ENCODE measurements around the gene CLDND2. TPM values are rescaled to one million over a fixed set of nuclear protein-coding genes. Genes with fewer than 3 reads are reported as not detected.
A peak's percentile ranks its signal among the peaks of the same experiment; 100 is the strongest.

Gene CLDND2
- total and polyA plus RNA-seq, 2 of the 4 experiments (the other 2 are of a cell fraction) = not detected

DNA sequence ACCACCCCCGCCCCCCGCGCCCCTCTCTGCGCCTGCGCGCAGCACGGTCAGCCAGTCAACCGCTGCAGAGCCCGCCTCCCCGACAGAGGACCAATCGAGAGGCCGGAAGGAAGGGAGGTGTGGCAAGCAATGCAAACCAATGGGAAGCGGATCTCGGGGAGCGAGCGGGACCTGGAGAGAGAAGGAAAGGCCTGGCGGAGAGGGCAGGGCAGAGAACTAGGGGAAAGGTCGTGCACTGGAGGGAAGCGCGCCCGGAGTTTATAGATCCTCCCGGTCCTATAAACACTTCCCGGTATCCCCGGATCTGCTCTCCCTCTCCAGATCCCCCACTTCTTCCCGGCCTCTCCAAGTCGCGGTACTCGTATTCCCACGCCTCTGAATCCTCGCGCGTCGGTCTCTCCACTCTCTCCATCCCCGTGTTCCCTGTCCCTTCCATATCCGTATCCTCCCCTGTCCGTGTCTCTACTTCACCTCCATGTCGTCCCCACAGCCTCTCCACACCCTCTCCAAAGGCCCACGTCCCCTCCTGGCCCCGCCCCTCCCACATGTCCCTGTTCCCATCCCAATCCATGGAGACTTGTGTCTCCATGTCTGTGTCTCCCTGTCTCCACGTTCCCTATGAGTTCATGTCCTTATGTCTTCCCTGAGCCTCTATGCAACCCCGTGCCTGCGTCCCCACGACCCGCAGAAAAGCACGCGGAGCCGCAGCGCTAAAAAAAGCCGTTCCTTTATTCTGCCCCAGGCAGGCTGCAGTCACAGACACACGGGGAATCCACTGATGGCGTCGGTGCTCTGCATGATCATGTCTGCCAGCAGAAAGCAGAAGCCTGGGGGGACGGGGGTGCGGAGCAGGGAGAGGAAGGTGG, 2.2 kb downstream of the CLDND2 start (continued):
- TF ChIP-seq NFE2L2 (IDR thresholded peaks at IDR 0.05; ENCODE audit: low read depth, low read length) = no peak

DNA sequence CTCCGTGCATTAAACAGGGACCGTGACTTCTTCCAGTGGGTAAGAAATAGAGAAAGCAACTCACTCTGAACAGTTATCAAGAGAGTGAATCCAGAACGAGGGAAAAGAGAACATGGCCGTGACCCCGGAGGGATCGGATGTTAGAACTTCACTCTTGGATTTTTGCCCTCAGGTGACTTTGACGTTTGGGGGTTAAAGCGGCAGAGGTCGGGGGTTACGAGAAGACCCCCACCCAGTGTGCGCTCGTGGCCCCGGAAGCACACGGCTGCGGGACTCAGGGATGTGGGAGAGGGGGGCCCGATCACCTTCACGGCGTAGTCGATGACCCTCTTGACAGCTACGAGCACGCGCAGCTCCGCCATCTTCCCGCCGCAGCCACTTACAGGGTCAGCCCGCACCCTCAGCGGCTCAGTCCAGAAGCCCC, 2.8 kb downstream of the CLDND2 start, which contains the start of gene ETFB:
Gene ETFB (minus strand): TSS at position 424 of the 424 bp plus-strand sequence. CDS start 62 bp downstream, at position 362.
- in situ Hi-C loops (cut with MboI; ENCODE audit: low sequenced_read_pairs) = no loop called here
- Histone ChIP-seq H4K8ac (ENCODE audit: low read depth in 2 of 2, low read length in 2 of 2) (peak within 1 kb of the TSS; percentile 77 to 92), H2BK120ac (ENCODE audit: low read depth, low read length) (peak within 1 kb of the TSS; percentile 58), H4K20me1 (ENCODE audit: insufficient read depth, low read length) (no peaks in the 10 kb centered on the region), H3K56ac (ENCODE audit: extremely low read depth, insufficient read depth, low read length) (peak within 1 kb of the TSS; percentile 83), H3K4me3 (ENCODE audit: insufficient read depth, low read depth, low read length) (peak within 1 kb of the TSS; percentile 84), H3K18ac (ENCODE audit: low read depth, low read length) (peak within 1 kb of the TSS; percentile 53), H4K5ac (ENCODE audit: low read depth, low read length) (peak within 1 kb of the TSS; percentile 66), H2AK9ac (replicated peaks; ENCODE audit: low read depth, low read length, poor library complexity) (peak within 1 kb of the TSS; percentile 99), H4K91ac (ENCODE audit: insufficient read depth, low read depth, low read length) (peak within 1 kb of the TSS; percentile 92), H3K4me1 (ENCODE audit: control insufficient read depth, insufficient read depth, low read length) (peaks cover 16% of the 10 kb centered on the region), H3K14ac (replicated peaks; ENCODE audit: low read depth, low read length) (peak within 1 kb of the TSS; percentile 90), H3K9me3 (ENCODE audit: control insufficient read depth, insufficient read depth, low read length) (no peaks in the 10 kb centered on the region), H3K27ac (ENCODE audit: insufficient read depth, low read length) (peak within 1 kb of the TSS; percentile 94), H2AFZ (replicated peaks; ENCODE audit: low read length, poor library complexity) (peak within 1 kb of the TSS; percentile 100), H3K36me3 (ENCODE audit: control insufficient read depth, insufficient read depth, low read length) (no peaks in the 10 kb centered on the region), H3K9ac (ENCODE audit: low read depth, low read length) (peak within 1 kb of the TSS; percentile 94), H3K4ac (ENCODE audit: low read depth, low read length) (peak within 1 kb of the TSS; percentile 87), H3K4me2 (ENCODE audit: low read depth, low read length) (peak within 1 kb of the TSS; percentile 96), H2BK5ac (ENCODE audit: low read depth, low read length, poor library complexity, severe bottlenecking) (peak within 1 kb of the TSS; percentile 90), H3K27me3 (ENCODE audit: control insufficient read depth, insufficient read depth, low read length) (no peaks in the 10 kb centered on the region), H3K23ac (ENCODE audit: low read depth, low read length) (peak within 1 kb of the TSS; percentile 95), H2BK20ac (ENCODE audit: low read depth, low read length) (0 out of 2 replicates have a peak within 1 kb of the TSS, but pooled peaks have one; percentile 3), H3K79me1 (ENCODE audit: low read depth in 1 of 2, low read length in 2 of 2) (peaks cover 12 to 47% of the 10 kb centered on the region in 2 experiments; a peak in 3 of 4 replicates), H2BK15ac (ENCODE audit: low read depth, low read length) (peak within 1 kb of the TSS; percentile 73; the same call in 2 of the 3 replicates), H2AK5ac (ENCODE audit: low read depth, low read length) (peak within 1 kb of the TSS; percentile 93), H3K9me1 (ENCODE audit: insufficient read depth, low read length) (peaks cover 15% of the 10 kb centered on the region)
- POLR2A ChIA-PET (ENCODE audit: unreplicated experiment) = interaction anchor here (1.1 kb wide), 1 partner anchor 27 kb away, joined by 3 read pairs; no protein-coding TSS in a partner anchor
- no CpG with 5 or more reads among the region's 27 CpGs for WGBS, 2 experiments (ENCODE audit: extremely low coverage in 2 of 2, insufficient read length in 1 of 2)
- peak; percentile 66; the same call in 1 of the 2 replicates for TF ChIP-seq MXI1 (IDR thresholded peaks at IDR 0.05; ENCODE audit: borderline replicate concordance, low read depth, low read length)
- no peak for TF ChIP-seq CHD1 (IDR thresholded peaks at IDR 0.05; ENCODE audit: low read depth, low read length)
- TF ChIP-seq BHLHE40 (IDR thresholded peaks at IDR 0.05; ENCODE audit: low read depth, low read length) = peak; percentile 51
- no peak for TF ChIP-seq RAD21 (IDR thresholded peaks at IDR 0.05; ENCODE audit: low read length)
- no peak; the same call in 1 of the 2 replicates for TF ChIP-seq POLR2A (IDR thresholded peaks at IDR 0.05; ENCODE audit: low read depth, low read length)
- DNase-seq (no peak), ATAC-seq (ENCODE audit: low read depth) (no peak)
- TSS peak; percentile 70 for BruUV-seq (replicated peaks)
- CTCF ChIA-PET = no interaction called here
- dilution Hi-C loops (cut with HindIII; ENCODE audit: low sequenced_read_pairs, unreplicated experiment) = no loop called here
- intact Hi-C loops (cut with micrococcal nuclease) = loop anchor here (1.0 kb wide), 1 partner anchor 27 kb away; no protein-coding TSS in a partner anchor
